KMS-11 (cell line): Measurements from ENCODE around the gene DUSP9.
"Not testable (repeated sequence)": the region's sequence is repeated elsewhere in the genome, so short reads cannot be mapped to it uniquely, and the experiment has no call there.

ENCODE experiments used
- H2AFZ ChIP-seq: fragments of 200-600 bp; sonication (generic); 2 replicates; pipeline ENCODE4 v1.6.1; 2016; ENCODE audit warnings: antibody characterized with exemption, mixed run types, low read depth
- H3K27ac ChIP-seq: fragments of 200-600 bp; sonication (generic); 2 replicates; pipeline ENCODE4 v1.6.1; 2016; ENCODE audit warnings: mild to moderate bottlenecking, mixed run types
- H3K27me3 ChIP-seq: fragments of 200-600 bp; sonication (generic); 2 replicates; pipeline ENCODE4 v1.6.1; 2017; ENCODE audit warnings: mild to moderate bottlenecking, low read depth, mixed run types, moderate library complexity; ENCODE audit not compliant: insufficient read depth
- H3K36me3 ChIP-seq: fragments of 200-600 bp; sonication (generic); 2 replicates; pipeline ENCODE4 v1.6.1; 2017; ENCODE audit warnings: mild to moderate bottlenecking, mixed run types; ENCODE audit not compliant: insufficient read depth
- H3K4me1 ChIP-seq: fragments of 200-600 bp; sonication (generic); 2 replicates; pipeline ENCODE4 v1.6.1; 2016; ENCODE audit warnings: mild to moderate bottlenecking, low read depth, mixed run types; ENCODE audit not compliant: poor library complexity, severe bottlenecking
- H3K4me2 ChIP-seq: fragments of 200-600 bp; sonication (generic); 2 replicates; pipeline ENCODE4 v1.7.0; 2016; ENCODE audit warnings: mild to moderate bottlenecking, mixed run types
- H3K4me3 ChIP-seq: fragments of 200-600 bp; sonication (generic); IDR thresholded peaks from 2 replicates; pipeline ENCODE4 v1.6.1; 2017; ENCODE audit warnings: low read depth, low read length, mixed read lengths; ENCODE audit not compliant: insufficient read depth
- H3K79me2 ChIP-seq: fragments of 200-600 bp; sonication (generic); 2 replicates; pipeline ENCODE4 v1.6.1; 2016; ENCODE audit warnings: low read depth, mixed run types; ENCODE audit not compliant: insufficient read depth
- H3K9ac ChIP-seq: fragments of 200-600 bp; sonication (generic); 2 replicates; pipeline ENCODE4 v1.6.1; 2016; ENCODE audit warnings: mild to moderate bottlenecking, mixed run types
- H4K20me1 ChIP-seq: fragments of 200-600 bp; sonication (generic); 2 replicates; pipeline ENCODE4 v1.6.1; 2016; ENCODE audit warnings: mild to moderate bottlenecking, mixed run types; ENCODE audit not compliant: insufficient read depth
- TF ChIP-seq, protein P1 (sequence below): fragments of 200-600 bp; sonication (generic); conservative IDR thresholded peaks from 2 replicates; pipeline ENCODE4 v1.6.1; 2017; ENCODE audit warnings: low read depth, mild to moderate bottlenecking, antibody characterized with exemption, low read length, moderate library complexity, mixed read lengths

DUSP9 gene

DNA sequence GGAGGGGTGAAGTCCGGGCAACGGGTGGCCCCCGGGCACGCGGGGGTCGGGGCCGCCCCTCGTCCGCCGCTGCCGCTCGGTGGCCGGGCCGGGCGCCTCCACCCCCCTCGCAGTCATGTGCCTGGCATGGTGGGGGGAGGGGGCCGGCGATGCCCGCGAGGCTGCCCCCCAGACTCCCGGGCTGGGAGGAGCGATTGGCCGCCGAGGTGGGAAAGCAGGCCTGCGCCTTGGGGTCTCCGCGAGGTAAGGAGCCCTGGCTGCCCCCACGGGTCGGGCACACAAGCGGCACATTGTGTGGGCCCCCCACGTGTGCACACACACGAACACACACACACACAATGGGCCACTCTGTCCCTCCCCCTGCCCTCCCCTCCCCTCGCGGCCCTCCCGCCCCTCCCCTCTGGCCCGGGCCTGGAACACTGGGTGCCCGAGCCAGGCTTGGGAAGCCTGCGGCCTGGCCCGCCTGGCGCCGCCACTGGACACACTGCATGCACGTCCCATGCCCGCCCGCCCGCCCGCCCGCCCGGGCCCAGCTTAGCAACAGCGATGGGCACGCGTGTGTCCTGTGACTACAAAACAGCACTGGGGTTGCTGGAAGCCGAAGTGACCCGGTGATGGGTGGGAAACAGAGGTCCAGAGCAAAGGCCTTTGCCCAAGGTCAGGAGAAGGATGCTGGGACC is 42.0 kb downstream of the DUSP9 start:
- Histone ChIP-seq H3K4me1 (no peaks in the 10 kb centered on the region), H3K79me2 (no peaks in the 10 kb centered on the region), H3K9ac (no peak overlapping the region), H3K36me3 (no peaks in the 10 kb centered on the region), H4K20me1 (no peaks in the 10 kb centered on the region), H3K27ac (no peak overlapping the region), H2AFZ (no peak overlapping the region), H3K4me2 (no peak overlapping the region), H3K27me3 (no peaks in the 10 kb centered on the region), H3K4me3 (no peak overlapping the region)
- TF ChIP-seq, protein P1, sequence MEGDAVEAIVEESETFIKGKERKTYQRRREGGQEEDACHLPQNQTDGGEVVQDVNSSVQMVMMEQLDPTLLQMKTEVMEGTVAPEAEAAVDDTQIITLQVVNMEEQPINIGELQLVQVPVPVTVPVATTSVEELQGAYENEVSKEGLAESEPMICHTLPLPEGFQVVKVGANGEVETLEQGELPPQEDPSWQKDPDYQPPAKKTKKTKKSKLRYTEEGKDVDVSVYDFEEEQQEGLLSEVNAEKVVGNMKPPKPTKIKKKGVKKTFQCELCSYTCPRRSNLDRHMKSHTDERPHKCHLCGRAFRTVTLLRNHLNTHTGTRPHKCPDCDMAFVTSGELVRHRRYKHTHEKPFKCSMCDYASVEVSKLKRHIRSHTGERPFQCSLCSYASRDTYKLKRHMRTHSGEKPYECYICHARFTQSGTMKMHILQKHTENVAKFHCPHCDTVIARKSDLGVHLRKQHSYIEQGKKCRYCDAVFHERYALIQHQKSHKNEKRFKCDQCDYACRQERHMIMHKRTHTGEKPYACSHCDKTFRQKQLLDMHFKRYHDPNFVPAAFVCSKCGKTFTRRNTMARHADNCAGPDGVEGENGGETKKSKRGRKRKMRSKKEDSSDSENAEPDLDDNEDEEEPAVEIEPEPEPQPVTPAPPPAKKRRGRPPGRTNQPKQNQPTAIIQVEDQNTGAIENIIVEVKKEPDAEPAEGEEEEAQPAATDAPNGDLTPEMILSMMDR = no peak

DNA sequence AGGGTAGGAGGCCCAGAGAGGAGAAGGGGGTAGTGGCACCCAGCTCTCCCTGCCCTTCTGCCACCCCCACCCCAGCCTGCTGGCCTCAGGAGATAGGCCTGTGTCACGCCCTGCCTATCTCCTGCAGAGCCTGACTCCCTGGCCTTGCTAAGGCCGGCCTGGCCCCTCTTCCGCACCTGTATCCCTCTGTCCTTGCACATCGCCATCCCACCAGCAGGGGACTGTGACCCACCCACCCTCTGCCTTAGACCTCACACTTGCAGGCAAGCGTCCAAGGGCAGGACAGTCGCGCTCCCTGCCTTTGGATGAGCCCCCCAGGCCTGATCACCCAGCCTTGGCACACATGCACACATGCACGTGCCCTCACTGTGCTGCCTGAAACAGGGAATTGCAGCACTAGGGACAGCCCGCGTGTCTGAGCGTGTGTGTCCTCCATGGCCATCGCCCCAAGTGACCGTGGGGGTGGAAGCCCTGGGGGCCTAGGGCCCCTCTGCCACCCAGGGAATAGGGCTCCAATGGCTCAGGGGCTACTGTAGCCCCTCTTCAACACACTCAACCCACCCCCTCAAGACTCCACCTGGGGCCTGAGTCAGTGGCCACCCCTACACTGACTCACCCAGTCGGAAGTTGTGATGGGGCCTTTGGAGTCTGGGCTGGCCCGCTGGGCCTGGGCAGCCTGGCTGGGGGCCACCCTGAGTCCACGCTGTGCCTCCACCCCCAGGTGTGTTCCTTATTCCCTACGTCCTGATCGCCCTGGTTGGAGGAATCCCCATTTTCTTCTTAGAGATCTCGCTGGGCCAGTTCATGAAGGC is 42.9 kb downstream of the DUSP9 start:
- Histone ChIP-seq H3K4me2 (no peak overlapping the region), H2AFZ (no peak overlapping the region), H3K4me1 (no peaks in the 10 kb centered on the region), H3K36me3 (no peaks in the 10 kb centered on the region), H3K27ac (no peak overlapping the region), H3K9ac (no peak overlapping the region), H3K4me3 (no peak overlapping the region), H3K27me3 (no peaks in the 10 kb centered on the region), H3K79me2 (no peaks in the 10 kb centered on the region), H4K20me1 (no peaks in the 10 kb centered on the region)
- TF ChIP-seq, protein P1 = no peak

DNA sequence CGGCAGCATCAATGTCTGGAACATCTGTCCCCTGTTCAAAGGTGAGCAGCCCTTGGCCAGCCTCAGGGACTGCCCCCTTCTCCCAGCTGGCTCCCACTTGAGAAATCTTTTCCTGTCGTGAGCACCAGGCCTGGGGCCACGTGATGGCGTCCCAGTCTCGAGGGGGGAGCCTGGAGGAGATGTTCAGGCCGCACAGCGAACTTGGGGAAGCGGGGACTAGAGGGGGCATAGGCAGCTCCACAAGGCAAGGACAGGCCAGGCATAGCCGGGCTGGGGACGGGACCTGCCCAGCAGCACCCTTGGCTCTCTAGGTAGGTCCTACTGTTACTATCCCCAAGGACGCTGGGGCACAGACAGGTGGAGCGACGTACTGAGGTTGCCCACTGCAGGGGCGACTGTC is 43.5 kb downstream of the DUSP9 start:
- H3K27me3 ChIP-seq = no peaks in the 10 kb centered on the region
- TF ChIP-seq, protein P1 = no peak
- H3K36me3 ChIP-seq = no peaks in the 10 kb centered on the region
- no peaks in the 10 kb centered on the region for H3K79me2 ChIP-seq
- H3K27ac ChIP-seq = no peak overlapping the region
- H3K4me2 ChIP-seq = no peak overlapping the region
- no peak overlapping the region for H3K4me3 ChIP-seq
- H3K4me1 ChIP-seq = no peaks in the 10 kb centered on the region
- no peak overlapping the region for H3K9ac ChIP-seq
- no peak overlapping the region for H2AFZ ChIP-seq
- no peaks in the 10 kb centered on the region for H4K20me1 ChIP-seq

DNA sequence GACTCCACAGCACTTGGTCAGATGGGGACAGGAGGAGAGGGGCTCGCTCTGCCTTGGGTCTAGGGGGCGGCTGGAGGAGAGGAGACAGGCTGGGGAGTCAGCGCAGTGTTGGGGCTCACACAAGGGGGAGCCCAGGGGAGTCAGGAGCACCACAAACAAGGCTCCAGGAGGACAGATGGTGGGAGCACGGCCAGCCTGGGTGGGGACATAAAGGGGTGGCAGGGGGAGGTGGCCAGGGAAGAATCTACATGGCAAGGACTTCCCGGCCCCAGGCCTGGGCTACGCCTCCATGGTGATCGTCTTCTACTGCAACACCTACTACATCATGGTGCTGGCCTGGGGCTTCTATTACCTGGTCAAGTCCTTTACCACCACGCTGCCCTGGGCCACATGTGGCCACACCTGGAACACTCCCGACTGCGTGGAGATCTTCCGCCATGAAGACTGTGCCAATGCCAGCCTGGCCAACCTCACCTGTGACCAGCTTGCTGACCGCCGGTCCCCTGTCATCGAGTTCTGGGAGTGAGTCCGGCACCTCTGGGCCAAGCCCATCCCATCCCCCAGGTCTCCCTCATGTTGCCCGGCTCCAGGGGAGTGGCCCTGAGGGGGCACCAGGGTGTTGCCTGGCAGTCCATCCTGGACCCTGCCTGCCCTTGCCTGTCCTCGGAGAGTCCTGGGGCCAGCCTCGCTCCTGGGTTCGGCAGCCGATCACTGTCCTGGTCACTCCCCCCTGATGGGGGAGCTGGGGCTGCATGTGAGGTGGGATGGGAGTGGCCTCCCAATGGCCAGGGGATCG is 44.2 kb downstream of the DUSP9 start:
- not testable (repeated sequence) for H3K27ac ChIP-seq, H3K4me2 ChIP-seq, H3K4me3 ChIP-seq, H3K36me3 ChIP-seq, H3K4me1 ChIP-seq, H3K9ac ChIP-seq, H3K27me3 ChIP-seq, H3K79me2 ChIP-seq, H4K20me1 ChIP-seq, H2AFZ ChIP-seq
